ENCODE results near the gene CFC1. TPM values are rescaled to one million over a fixed set of nuclear protein-coding genes. Genes with fewer than 3 reads are reported as not detected.
"Not testable (repeated sequence)": the region's sequence is repeated elsewhere in the genome, so short reads cannot be mapped to it uniquely, and the experiment has no call there.

Gene CFC1
- total RNA-seq, 4 donors from 2014 or later = 0.62 TPM; not detected in 3

DNA sequence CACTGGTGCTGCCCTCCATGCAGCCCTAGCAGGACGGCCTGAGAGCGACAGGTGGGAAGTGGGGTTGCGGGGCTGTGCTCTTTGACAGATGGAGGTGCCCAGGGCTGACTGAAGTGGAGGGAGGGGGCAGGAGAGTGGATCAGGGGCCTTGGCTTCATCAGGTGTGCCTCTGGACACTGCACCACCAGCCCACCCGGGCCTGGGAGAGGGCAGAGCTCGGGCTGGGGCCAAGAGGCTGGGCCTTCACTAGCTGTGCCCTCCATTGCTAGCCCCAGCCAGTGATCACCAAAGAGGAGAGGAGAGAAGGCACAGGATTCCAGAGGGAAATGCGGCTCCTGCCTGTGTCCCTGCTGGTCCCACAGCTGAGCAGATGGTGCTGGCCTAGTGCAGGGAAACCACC lies 2.6 kb downstream of the CFC1 start:
- H3K27me3 ChIP-seq; H3K4me1 ChIP-seq; intact Hi-C loops (cut with DNase I; ENCODE audit: low total_unique reads); H3K36me3 ChIP-seq; H3K4me3 ChIP-seq; DNase-seq; H3K9me3 ChIP-seq; H3K27ac ChIP-seq: not testable (repeated sequence)

DNA sequence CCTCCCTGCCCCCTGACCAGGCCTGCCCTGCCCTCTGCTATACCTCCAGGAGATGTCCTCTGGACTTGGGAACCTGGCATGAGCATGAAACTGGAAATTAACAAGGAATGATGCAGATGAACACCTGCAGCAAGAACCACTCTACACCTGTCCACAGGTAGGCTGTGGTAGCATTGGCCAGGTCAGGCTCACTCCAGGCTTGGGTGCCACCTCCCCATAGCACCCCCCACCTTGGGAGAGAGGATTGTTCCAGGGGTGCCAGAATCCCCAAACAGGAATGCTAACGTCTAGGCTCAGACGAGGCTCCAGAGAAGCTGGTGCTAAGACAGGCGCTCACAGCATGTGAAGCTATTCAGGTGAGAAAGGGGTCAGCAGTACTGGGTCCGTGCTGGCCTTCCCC lies 5.4 kb downstream of the CFC1 start:
- H3K27me3 ChIP-seq; H3K36me3 ChIP-seq; H3K9me3 ChIP-seq; H3K4me3 ChIP-seq; DNase-seq; H3K4me1 ChIP-seq; H3K27ac ChIP-seq; intact Hi-C loops (cut with DNase I; ENCODE audit: low total_unique reads): not testable (repeated sequence)

- H3K27me3 ChIP-seq; intact Hi-C loops (cut with DNase I; ENCODE audit: low total_unique reads); H3K36me3 ChIP-seq; H3K9me3 ChIP-seq; H3K4me3 ChIP-seq; H3K4me1 ChIP-seq; DNase-seq; H3K27ac ChIP-seq: not testable (repeated sequence)
Observed at GRCh38 chr2:130592791-130593414, 6.5 kb downstream of the CFC1 start.

- H3K9me3 ChIP-seq; H3K4me1 ChIP-seq; H3K36me3 ChIP-seq; DNase-seq; intact Hi-C loops (cut with DNase I; ENCODE audit: low total_unique reads); H3K27ac ChIP-seq; H3K27me3 ChIP-seq; H3K4me3 ChIP-seq: not testable (repeated sequence)
Observed at GRCh38 chr2:130590842-130591359, 8.5 kb downstream of the CFC1 start.

DNA sequence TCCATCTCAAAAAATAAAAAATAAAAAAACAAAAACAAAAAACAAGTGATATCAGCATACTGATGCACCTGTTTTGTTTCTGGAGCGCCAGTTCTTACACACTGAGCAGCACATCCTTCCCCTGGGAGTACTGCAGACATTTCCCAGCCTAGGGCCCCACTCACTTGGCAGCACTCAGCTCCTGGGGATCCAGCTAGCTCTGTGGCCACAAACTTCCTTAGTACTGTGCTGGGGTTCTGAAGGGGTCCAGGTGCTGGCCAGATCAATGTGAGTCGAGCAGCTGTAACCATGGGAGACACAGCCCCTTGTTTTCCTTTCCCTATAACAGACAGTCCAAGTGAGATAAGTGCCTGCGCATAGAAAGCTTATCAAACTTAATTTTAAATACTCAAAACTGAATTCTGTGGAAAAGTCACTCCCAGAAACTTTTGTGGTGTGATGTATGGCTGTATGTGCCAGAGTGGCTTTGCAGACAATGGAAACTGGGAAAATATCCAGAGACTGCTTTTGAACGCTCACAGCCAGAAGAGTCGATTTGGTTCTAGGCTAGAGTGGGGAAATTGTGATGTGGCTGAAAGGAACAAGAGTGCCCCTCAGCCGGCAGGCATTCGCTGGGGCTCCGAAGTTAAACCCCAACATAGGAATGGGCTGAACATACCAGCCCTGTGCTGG lies 9.1 kb downstream of the CFC1 start:
- H3K9me3 ChIP-seq; H3K36me3 ChIP-seq; intact Hi-C loops (cut with DNase I; ENCODE audit: low total_unique reads); H3K27me3 ChIP-seq; H3K4me1 ChIP-seq; H3K4me3 ChIP-seq; H3K27ac ChIP-seq; DNase-seq: not testable (repeated sequence)

DNA sequence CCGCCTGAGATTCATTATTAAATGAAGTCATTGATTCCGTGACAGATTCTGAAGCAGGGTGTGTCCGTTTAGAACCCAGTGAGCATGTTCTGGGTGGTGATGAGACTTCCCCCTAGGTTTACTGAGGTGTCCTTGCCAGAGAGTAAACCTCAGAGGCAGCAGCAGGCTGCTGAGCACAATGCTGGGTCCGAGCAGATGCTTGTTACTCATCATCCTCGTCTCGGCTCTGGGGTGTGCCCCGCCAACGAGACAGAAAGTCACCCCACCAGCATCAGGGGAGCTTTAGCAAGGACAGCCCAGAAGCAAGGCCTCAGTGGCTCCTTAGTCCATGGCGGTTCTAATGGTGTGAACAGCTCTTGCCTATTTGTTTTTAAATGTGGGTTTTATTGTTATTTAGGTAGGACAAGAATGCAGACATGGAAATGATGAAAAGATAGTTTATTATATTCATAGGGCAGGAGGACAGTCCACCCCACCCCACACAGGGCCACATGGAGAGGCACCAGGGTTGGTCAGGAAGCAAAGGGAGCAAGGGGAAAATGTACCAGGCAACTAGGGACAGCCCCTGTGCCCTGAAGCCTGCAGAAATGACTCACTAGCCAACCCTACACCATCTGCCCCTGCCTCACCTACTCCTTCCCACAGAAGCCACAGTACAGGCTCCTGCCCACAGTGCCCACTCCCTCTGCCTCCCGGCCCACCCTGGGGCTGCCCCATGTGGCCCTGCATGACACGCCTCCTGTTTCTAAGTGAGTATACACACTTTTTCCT lies 10.5 kb downstream of the CFC1 start:
- H3K27ac ChIP-seq; DNase-seq; intact Hi-C loops (cut with DNase I; ENCODE audit: low total_unique reads); H3K4me3 ChIP-seq; H3K27me3 ChIP-seq; H3K9me3 ChIP-seq; H3K36me3 ChIP-seq; H3K4me1 ChIP-seq: not testable (repeated sequence)

DNA sequence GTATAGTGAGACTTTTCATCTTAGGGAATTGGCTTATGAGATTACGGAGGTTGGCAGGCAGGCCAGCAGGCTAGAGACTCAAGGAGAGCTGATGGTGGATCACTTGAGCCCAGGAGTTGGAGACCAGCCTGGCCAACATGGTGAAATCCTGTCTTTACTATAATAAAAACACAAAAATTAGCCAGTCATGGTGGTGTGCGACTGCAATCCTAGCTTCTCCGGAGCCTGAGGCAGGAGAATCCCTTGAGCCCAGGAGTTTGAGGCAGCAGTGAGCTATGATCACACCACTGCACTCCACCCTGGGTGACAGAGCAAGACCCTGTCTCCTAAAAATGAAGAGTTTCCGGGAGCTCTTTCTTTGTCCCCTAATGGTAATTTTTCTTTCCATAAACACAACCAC lies 14.6 kb downstream of the CFC1 start:
- H3K4me3 ChIP-seq; DNase-seq; H3K27ac ChIP-seq; H3K4me1 ChIP-seq; H3K36me3 ChIP-seq; H3K9me3 ChIP-seq; intact Hi-C loops (cut with DNase I; ENCODE audit: low total_unique reads); H3K27me3 ChIP-seq: not testable (repeated sequence)

DNA sequence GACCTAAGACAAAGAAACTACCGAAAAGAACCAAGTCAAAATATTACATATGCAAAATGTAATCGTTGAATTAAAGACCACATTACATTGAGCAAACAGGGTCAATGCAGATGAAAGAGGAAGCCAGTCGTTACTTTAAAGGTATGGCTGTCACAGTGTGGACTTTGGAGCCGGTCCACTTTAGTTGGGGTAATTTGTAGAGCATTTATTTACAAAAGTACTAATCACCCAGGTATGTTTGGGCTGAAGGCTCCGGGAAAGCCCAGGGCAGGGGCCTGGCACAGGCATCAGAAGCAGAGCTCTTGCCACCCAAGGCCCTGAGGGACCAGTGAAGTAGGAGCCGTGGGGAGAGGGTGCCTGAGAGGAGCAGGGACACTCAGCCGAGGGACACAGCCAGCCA lies 15.8 kb downstream of the CFC1 start:
- intact Hi-C loops (cut with DNase I; ENCODE audit: low total_unique reads); H3K9me3 ChIP-seq; H3K4me1 ChIP-seq; DNase-seq; H3K27me3 ChIP-seq; H3K27ac ChIP-seq; H3K36me3 ChIP-seq; H3K4me3 ChIP-seq: not testable (repeated sequence)

DNA sequence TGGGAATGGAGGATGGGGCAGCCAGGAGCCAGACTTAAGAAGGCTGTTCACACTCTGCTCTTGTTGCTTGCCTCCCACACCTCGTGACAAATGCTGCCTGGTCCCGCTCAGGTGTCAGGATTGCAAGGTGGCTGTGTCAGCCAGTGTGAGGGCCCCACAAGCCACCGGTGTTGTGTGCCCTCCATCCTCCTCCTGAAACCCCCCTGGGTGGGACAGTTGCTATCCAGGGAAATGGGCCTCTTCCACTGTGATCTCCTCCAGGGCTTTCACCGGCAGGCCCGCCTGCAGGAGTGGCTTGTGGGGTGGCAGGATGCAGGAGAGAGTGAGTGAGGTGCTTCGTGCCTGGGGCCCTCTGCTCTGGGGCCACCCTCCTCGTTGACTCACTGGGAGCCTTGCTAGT lies 16.4 kb downstream of the CFC1 start:
- H3K27ac ChIP-seq; H3K9me3 ChIP-seq; intact Hi-C loops (cut with DNase I; ENCODE audit: low total_unique reads); DNase-seq; H3K4me1 ChIP-seq; H3K4me3 ChIP-seq; H3K27me3 ChIP-seq; H3K36me3 ChIP-seq: not testable (repeated sequence)

DNA sequence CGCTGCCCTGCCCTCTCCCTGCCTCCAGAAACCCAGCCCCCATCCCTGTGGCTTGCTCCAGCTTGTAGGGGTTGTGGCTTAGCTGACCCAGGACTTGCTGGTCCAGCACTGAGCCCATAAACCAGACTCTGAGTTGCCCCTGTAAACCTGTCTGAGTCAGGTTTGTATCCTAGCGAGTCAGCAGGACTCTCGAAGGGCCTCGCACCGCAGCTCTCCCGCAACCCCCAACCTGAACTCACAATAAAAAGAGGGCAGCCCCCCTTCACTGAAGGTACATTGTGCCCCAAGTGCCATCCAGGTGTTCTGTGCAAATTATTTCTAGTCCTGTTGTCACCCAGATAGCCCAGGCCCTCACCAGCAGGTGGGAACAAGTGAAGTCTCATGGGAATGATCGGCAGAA lies 17.9 kb downstream of the CFC1 start:
- DNase-seq; intact Hi-C loops (cut with DNase I; ENCODE audit: low total_unique reads): not testable (repeated sequence)

DNA sequence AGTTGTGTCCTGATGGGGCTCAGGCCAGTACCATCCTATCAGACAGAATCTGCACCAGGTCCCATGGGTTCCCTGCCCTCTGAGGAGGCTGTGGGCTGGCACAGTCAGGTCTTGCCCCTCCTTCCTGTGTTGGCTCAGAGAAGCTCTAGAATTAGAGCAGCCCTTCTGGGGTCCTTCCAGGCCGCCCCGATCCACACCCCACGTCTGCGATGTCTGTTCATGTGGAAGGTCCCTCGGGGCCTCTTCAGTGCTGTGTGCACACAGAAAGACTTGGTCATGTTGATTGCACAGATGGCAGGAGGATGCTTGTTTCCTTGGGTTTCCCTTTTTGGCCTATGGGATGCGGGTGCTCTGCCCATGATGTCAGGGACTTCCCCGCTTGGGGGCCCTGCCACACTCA lies 20.3 kb downstream of the CFC1 start:
- H3K4me3 ChIP-seq; H3K27ac ChIP-seq; H3K9me3 ChIP-seq; H3K36me3 ChIP-seq; intact Hi-C loops (cut with DNase I; ENCODE audit: low total_unique reads); DNase-seq; H3K4me1 ChIP-seq; H3K27me3 ChIP-seq: not testable (repeated sequence)

More for the DNA sequence above, 17.9 kb downstream of the CFC1 start:
- H3K4me1 ChIP-seq, H3K9me3 ChIP-seq, H3K4me3 ChIP-seq, H3K36me3 ChIP-seq, H3K27ac ChIP-seq, H3K27me3 ChIP-seq: not testable (repeated sequence)

DNA sequence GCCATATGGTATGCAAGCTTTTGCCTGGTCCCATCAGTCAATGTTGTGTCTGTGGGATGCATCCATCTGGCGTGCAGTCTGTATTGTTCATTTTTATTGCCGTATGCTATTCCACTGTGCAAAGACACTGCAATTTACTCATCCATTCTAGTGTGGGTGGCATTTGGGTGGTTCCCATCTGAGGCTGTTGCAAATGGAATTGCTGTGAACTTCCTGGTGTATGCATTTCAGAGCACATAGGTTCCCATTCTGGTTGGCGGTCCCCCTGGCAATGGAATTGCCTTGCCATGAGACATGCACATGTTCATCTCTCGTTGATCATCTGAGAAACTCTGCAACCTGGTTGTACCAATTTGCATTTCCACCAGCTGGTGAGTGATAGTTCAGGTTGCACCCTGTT lies 21.8 kb downstream of the CFC1 start:
- H3K27ac ChIP-seq; H3K9me3 ChIP-seq; H3K36me3 ChIP-seq; H3K27me3 ChIP-seq; DNase-seq; H3K4me1 ChIP-seq; H3K4me3 ChIP-seq; intact Hi-C loops (cut with DNase I; ENCODE audit: low total_unique reads): not testable (repeated sequence)

- H3K36me3 ChIP-seq; H3K27ac ChIP-seq; H3K27me3 ChIP-seq; H3K4me3 ChIP-seq; intact Hi-C loops (cut with DNase I; ENCODE audit: low total_unique reads); H3K4me1 ChIP-seq; DNase-seq; H3K9me3 ChIP-seq: not testable (repeated sequence)
Observed at GRCh38 chr2:130576209-130576784, 23.1 kb downstream of the CFC1 start.

All from uterus (tissue), 4 donors.